ENCODE data around the gene BTBD9.

DNA sequence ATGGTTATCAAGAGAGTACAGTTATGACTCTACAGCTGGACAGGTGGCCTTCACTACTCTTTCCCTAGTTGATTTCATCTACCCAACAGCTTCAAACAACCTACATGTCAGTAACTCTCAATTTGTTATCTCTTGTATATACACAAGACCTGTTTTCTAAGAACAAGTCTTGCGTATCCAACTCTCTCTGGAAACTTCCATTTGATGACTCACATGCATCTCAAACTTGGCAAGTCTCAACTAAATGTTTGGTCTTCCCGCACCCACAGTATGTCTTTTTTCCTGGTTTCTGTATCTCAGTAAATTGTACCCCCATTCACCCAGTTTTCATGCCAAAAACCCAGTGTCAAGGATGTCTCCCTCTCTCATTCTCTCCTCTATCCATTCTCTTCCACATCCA, 97.7 kb downstream of the BTBD9 start:
- TF ChIP-seq, protein P1, sequence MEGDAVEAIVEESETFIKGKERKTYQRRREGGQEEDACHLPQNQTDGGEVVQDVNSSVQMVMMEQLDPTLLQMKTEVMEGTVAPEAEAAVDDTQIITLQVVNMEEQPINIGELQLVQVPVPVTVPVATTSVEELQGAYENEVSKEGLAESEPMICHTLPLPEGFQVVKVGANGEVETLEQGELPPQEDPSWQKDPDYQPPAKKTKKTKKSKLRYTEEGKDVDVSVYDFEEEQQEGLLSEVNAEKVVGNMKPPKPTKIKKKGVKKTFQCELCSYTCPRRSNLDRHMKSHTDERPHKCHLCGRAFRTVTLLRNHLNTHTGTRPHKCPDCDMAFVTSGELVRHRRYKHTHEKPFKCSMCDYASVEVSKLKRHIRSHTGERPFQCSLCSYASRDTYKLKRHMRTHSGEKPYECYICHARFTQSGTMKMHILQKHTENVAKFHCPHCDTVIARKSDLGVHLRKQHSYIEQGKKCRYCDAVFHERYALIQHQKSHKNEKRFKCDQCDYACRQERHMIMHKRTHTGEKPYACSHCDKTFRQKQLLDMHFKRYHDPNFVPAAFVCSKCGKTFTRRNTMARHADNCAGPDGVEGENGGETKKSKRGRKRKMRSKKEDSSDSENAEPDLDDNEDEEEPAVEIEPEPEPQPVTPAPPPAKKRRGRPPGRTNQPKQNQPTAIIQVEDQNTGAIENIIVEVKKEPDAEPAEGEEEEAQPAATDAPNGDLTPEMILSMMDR (IDR thresholded peaks at IDR 0.05): no peak
- TF ChIP-seq EZH2 (IDR thresholded peaks at IDR 0.05; ENCODE audit: borderline replicate concordance, insufficient read depth, low read depth, low read length, poor library complexity, severe bottlenecking): no peak

Measured in B cell (primary cell).